ACHN (cell line): ENCODE data around the gene HIBADH.

Source experiments
- DNase-seq: peaks from one replicate; pipeline ENCODE4 v3.0.0-alpha.2; 2015
- in situ Hi-C: cut with HindIII; loops from 2 replicates; pipeline ENCODE4 v1.10.0; 2017; ENCODE audit warnings: low sequenced_read_pairs, low pct_ligation_motif_present, low pct_unique_long_range_greater_than_20kb

HIBADH gene

GRCh38 chr7:27611059-27611458 lies 51.6 kb downstream of the HIBADH start:
- no peak for DNase-seq
- in situ Hi-C loops: no loop called here

DNA sequence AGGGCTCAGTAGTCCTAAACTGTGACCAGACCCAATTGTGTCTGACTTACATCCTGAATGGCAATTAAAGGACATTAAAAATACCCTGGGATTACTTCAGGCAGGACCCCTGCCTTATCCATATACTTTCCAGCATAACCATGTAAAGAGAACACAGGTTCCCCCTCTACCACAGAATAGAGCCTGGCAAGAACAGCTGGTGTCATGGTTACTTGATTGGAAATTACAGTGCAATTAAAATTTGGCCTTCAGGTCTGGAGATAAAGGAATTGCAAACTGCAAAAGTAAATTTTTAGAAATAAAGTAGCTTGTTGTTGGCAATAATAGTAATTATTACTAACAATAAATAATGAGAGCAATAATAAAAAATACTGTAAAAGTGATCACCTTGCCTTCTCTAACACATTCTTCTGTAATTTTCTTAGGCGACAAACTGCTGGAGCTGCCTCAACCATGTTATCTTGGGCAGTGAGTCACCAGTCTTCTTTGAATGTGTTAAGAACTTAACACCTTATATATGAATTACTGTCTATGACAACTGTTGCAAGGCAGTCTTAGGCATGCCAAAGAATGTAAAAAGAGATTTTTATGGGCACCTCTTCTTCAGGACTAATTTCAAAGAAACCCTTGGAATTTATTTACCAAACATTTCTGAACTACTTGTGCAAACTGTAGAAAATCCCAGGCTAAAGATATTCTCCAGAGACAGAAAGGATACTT lies 53.7 kb downstream of the HIBADH start:
- in situ Hi-C loops: no loop called here
- no peak for DNase-seq

GRCh38 chr7:27607210-27607606 lies 55.5 kb downstream of the HIBADH start:
- in situ Hi-C loops: no loop called here
- DNase-seq: no peak

GRCh38 chr7:27606270-27607209 lies 56.1 kb downstream of the HIBADH start:
- peak; percentile 26 for DNase-seq
- in situ Hi-C loops: no loop called here

- peak; percentile 65 for DNase-seq
- in situ Hi-C loops: no loop called here
These were observed 56.9 kb downstream of the HIBADH start for GRCh38 chr7:27605689-27606269.

DNA sequence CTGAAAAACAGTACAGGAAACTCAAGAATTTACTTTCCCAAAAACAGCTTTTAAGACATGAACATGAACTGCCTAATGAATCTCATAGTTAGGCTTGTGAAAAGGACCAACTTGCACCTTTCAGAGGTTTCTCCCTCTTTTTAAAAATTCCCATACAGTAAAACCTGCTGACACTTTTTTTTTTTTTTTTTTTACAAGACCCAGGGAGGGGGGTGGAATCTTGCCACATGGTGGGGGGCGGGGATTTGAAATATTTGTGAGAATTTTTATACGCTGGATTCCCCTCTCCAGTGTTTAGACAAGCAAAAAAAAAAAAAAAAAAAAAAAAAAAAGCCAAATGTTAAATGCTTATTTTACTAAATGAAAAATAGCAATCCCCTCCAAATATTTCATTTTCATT lies 57.4 kb downstream of the HIBADH start:
- peak; percentile 48 for DNase-seq
- in situ Hi-C loops: no loop called here

- in situ Hi-C loops: no loop called here
- DNase-seq: no peak
These were observed 58.9 kb downstream of the HIBADH start for GRCh38 chr7:27603813-27604212.

DNA sequence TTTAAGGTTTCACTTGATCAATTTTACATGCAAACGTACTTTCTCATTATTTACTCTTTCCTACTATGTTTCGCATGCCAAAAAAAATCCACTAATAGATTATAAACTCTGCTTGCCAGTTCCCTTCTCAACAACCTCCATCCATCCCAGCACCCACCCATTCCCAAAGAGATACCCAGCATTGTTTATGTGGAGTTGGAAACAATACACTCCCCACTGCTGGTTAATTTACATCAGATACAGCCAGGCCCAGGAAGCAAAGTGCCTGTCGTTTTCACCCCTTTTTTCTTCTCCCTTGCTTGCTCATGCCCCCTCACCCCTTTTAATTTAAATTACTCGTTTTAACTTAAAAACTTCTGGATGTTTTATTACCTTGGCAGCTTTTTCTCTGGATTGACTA lies 59.9 kb downstream of the HIBADH start:
- in situ Hi-C loops: no loop called here
- DNase-seq: no peak

- no peak for DNase-seq
- in situ Hi-C loops: no loop called here
These were observed 61.5 kb downstream of the HIBADH start for GRCh38 chr7:27601217-27601616.

DNA sequence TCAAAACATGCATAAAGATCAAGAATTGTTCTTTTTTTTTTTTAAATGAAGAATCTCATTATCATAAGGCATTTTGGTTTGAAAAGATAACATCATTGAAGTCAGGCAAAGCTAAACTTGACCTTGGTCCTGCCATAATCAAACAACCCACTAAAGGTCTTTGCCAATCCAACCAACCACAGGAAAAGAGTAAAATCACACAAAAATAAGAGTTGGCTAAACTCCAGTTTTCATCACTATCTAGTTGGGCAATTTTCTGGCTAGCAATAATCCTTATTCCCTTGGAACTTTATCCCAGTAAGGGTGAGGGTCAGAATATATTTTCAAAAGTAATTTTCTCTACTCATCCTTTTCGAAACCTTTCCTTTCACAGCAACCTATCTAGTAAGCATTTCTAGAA lies 62.4 kb downstream of the HIBADH start:
- DNase-seq: no peak
- in situ Hi-C loops: no loop called here

- in situ Hi-C loops: loop anchor here (25.0 kb wide), 1 partner anchor 383 kb away; the partner anchor contains the start of gene HOXA13
- no peak for DNase-seq
These were observed 67.7 kb downstream of the HIBADH start for GRCh38 chr7:27595009-27595408.

DNA sequence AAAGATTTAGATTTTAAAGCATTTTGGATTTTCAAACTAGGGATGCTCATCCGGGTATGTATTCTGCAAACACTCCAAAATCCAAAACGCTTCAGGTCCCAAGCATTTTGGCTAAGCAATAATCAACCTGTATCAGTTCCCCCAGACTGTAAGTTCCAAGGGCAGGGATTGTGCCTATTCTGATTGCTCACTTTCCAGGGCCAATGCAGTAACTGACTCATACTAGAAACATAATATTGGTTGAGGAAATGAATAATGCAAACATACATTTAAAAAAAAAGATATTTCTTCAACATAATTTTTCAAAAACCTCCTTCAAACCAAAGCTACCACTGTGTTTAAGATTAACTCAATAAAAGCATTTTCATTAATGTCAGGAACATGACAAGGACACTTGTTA lies 69.5 kb downstream of the HIBADH start:
- in situ Hi-C loops: loop anchor here (25.0 kb wide), 1 partner anchor 381 kb away; the partner anchor contains the start of gene HOXA13

DNA sequence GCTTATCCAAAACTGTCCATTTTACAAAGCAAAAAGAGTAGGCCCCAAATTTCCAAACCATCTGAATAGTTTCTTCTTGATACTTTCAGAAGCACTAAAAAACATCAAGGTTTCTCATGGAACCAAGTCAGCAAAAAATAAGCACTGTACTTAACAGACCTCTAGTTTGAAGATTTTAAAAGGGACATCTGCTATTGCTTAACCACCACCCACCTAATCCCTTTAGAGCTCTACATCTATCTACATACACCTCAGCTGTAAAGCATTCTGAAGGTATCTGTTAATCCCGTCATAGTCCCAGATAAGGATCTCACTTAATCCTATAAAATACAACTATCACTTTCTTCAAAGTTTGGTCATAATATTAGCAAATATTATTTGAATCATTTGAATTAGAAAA lies 72.3 kb downstream of the HIBADH start:
- no peak for DNase-seq
- in situ Hi-C loops: loop anchor here (25.0 kb wide), 1 partner anchor 378 kb away; the partner anchor contains the start of gene HOXA13

More for the DNA sequence above, 69.5 kb downstream of the HIBADH start:
- no peak for DNase-seq

GRCh38 chr7:27587429-27587828 lies 75.3 kb downstream of the HIBADH start:
- DNase-seq: no peak
- in situ Hi-C loops: loop anchor here (25.0 kb wide), 1 partner anchor 375 kb away; the partner anchor contains the start of gene HOXA13

DNA sequence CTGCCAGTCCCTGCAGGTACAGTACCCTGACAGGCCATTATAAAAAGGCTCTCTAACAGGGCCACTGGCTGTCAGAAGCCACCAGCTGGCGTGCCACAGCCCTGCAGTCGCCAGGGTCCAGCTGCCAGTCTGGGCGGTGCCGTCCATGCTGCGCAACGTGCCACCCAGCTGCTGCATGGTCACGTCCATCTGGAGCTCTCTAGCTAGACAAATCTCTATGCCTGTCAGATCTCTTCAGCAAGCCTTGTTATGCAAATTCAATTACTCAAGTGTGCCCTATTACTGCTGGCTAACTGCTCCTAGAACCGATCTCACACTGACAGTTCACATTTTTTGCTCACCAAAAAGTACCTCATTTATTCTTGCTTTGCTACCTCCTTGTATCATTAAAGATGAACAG lies 75.9 kb downstream of the HIBADH start:
- in situ Hi-C loops: loop anchor here (25.0 kb wide), 1 partner anchor 375 kb away; the partner anchor contains the start of gene HOXA13
- no peak for DNase-seq

GRCh38 chr7:27585781-27586447 lies 76.8 kb downstream of the HIBADH start:
- DNase-seq: no peak
- in situ Hi-C loops: loop anchor here (25.0 kb wide), 1 partner anchor 374 kb away; the partner anchor contains the start of gene HOXA13

GRCh38 chr7:27581906-27582305 lies 80.8 kb downstream of the HIBADH start:
- in situ Hi-C loops: loop anchor here (25.0 kb wide), 1 partner anchor 370 kb away; the partner anchor contains the start of gene HOXA13

DNA sequence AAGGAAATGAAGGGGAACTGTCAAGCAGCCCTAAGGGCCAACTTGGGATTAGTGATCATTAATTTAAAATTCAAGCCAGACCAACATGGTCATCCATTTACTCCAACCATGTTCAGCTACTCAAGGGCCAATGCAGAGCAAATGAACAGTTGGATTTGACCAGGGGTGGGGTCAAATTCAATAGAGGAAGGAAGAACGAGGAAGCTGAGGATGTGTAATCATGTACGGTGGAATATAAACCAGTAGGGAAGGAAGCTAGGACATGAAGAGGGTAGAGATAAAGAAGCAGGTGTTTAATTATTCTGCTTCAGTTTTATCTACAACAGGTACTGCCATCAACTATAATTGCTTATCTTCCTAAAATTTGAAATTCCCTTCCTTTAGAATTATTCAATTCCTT lies 81.6 kb downstream of the HIBADH start:
- DNase-seq: no peak
- in situ Hi-C loops: loop anchor here (25.0 kb wide), 1 partner anchor 369 kb away; the partner anchor contains the start of gene HOXA13

More at GRCh38 chr7:27581906-27582305, 80.8 kb downstream of the HIBADH start:
- no peak for DNase-seq
